Measurements from ENCODE around the gene ADAMTSL1. TPM values are rescaled to one million over a fixed set of nuclear protein-coding genes. Genes with fewer than 3 reads are reported as not detected.

The ADAMTSL1 gene
- total RNA-seq, 2 donors from 2014 or later: 9.9 to 26.7 TPM

- intact Hi-C loops (cut with DNase I): no loop called here
- DNase-seq (ENCODE audit: low spot score): no peak
Observed at GRCh38 chr9:18896531-18897179, 422.7 kb downstream of the ADAMTSL1 start.

- DNase-seq (ENCODE audit: low spot score): no peak
- intact Hi-C loops (cut with DNase I): no loop called here
Observed at GRCh38 chr9:18903450-18903849, 429.5 kb downstream of the ADAMTSL1 start.

GRCh38 chr9:18905028-18905882, 431.3 kb downstream of the ADAMTSL1 start:
- no peak for DNase-seq (ENCODE audit: low spot score)
- intact Hi-C loops (cut with DNase I): no loop called here

GRCh38 chr9:18905883-18906629, 432.1 kb downstream of the ADAMTSL1 start:
- intact Hi-C loops (cut with DNase I): no loop called here
- no peak for DNase-seq (ENCODE audit: low spot score)

GRCh38 chr9:18906656-18907395, 432.9 kb downstream of the ADAMTSL1 start:
- intact Hi-C loops (cut with DNase I): no loop called here
- no peak for DNase-seq (ENCODE audit: low spot score)

- intact Hi-C loops (cut with DNase I): no loop called here
- DNase-seq (ENCODE audit: low spot score): no peak
Observed at GRCh38 chr9:18907927-18908625, 434.1 kb downstream of the ADAMTSL1 start.

GRCh38 chr9:18909140-18910018, 435.4 kb downstream of the ADAMTSL1 start:
- intact Hi-C loops (cut with DNase I): no loop called here
- no peak for DNase-seq (ENCODE audit: low spot score)

GRCh38 chr9:18910435-18910834, 436.5 kb downstream of the ADAMTSL1 start:
- DNase-seq (ENCODE audit: low spot score): no peak
- intact Hi-C loops (cut with DNase I): no loop called here

- intact Hi-C loops (cut with DNase I): no loop called here
- no peak for DNase-seq (ENCODE audit: low spot score)
Observed at GRCh38 chr9:18910916-18911315, 437.0 kb downstream of the ADAMTSL1 start.

- intact Hi-C loops (cut with DNase I): no loop called here
- DNase-seq (ENCODE audit: low spot score): no peak
Observed at GRCh38 chr9:18911714-18912342, 437.9 kb downstream of the ADAMTSL1 start.

GRCh38 chr9:18920141-18921084, 446.5 kb downstream of the ADAMTSL1 start:
- intact Hi-C loops (cut with DNase I): no loop called here
- DNase-seq (ENCODE audit: low spot score): no peak

GRCh38 chr9:18921366-18922075, 447.6 kb downstream of the ADAMTSL1 start:
- intact Hi-C loops (cut with DNase I): no loop called here
- no peak for DNase-seq (ENCODE audit: low spot score)

GRCh38 chr9:18922161-18922885, 448.4 kb downstream of the ADAMTSL1 start:
- no peak for DNase-seq (ENCODE audit: low spot score)
- intact Hi-C loops (cut with DNase I): no loop called here

GRCh38 chr9:18923167-18923566, 449.2 kb downstream of the ADAMTSL1 start:
- no peak for DNase-seq (ENCODE audit: low spot score)
- intact Hi-C loops (cut with DNase I): no loop called here
